Mesenchymal stem cell (in vitro differentiated cells and primary cell): Measurements from ENCODE around the gene HYAL3.
A peak's percentile ranks its signal among the peaks of the same experiment; 100 is the strongest.
"Not testable (repeated sequence)": the region's sequence is repeated elsewhere in the genome, so short reads cannot be mapped to it uniquely, and the experiment has no call there.

Source experiments
- DNase-seq: peaks from one replicate; pipeline ENCODE4 v3.0.0-alpha.2; 2013
- H2AFZ ChIP-seq: one replicate; pipeline ENCODE4 v1.6.1; 2013; ENCODE audit warnings: low read depth, mild to moderate bottlenecking, control low read depth, inconsistent platforms, low read length, moderate library complexity
- H2AK5ac ChIP-seq: 2 replicates; pipeline ENCODE4 v1.6.1; 2013; ENCODE audit warnings: low read length, moderate library complexity, mild to moderate bottlenecking, inconsistent platforms; ENCODE audit not compliant: severe bottlenecking
- H2BK120ac ChIP-seq: one replicate; pipeline ENCODE4 v1.6.1; 2013; ENCODE audit warnings: low read depth, mild to moderate bottlenecking, inconsistent platforms, low read length, moderate library complexity
- H2BK12ac ChIP-seq, 2 experiments: one replicate each; pipeline ENCODE4 v1.6.1; 2013; ENCODE audit warnings: inconsistent platforms in 2 of 2, low read length in 2 of 2, mild to moderate bottlenecking in 2 of 2, moderate library complexity in 2 of 2, control low read depth in 1 of 2
- H2BK15ac ChIP-seq: one replicate; pipeline ENCODE4 v1.6.1; 2013; ENCODE audit warnings: mild to moderate bottlenecking, low read depth, inconsistent platforms; ENCODE audit not compliant: poor library complexity, severe bottlenecking
- H2BK5ac ChIP-seq: 2 replicates; pipeline ENCODE4 v1.6.1; 2013; ENCODE audit warnings: low read depth, mild to moderate bottlenecking, low read length, control low read depth, inconsistent platforms; ENCODE audit not compliant: poor library complexity, severe bottlenecking
- H3K14ac ChIP-seq, 2 experiments: one replicate each; pipeline ENCODE4 v1.6.1; 2013; ENCODE audit warnings: inconsistent platforms in 2 of 2, low read length in 2 of 2, control low read depth in 1 of 2, mild to moderate bottlenecking in 1 of 2, moderate library complexity in 1 of 2
- H3K18ac ChIP-seq, 2 experiments: one replicate each; pipeline ENCODE4 v1.6.1; 2013; ENCODE audit warnings: inconsistent platforms in 2 of 2, low read length in 2 of 2, control low read depth in 1 of 2, low read depth in 1 of 2, mild to moderate bottlenecking in 1 of 2
- H3K23ac ChIP-seq, 2 experiments: one replicate each; pipeline ENCODE4 v1.6.1; 2013; ENCODE audit warnings: inconsistent platforms in 2 of 2, low read length in 2 of 2, mild to moderate bottlenecking in 2 of 2, moderate library complexity in 2 of 2, control low read depth in 1 of 2
- H3K27ac ChIP-seq: 2 replicates; pipeline ENCODE4 v1.5.1; 2013; ENCODE audit warnings: mild to moderate bottlenecking, moderate library complexity, low read length, control low read depth, inconsistent platforms; ENCODE audit not compliant: poor library complexity, severe bottlenecking
- H3K27me3 ChIP-seq, 2 experiments: 2 replicates each; pipeline versions ENCODE4 v1.6.1 to v1.7.0; 2013; ENCODE audit warnings: low read length in 2 of 2, mild to moderate bottlenecking in 2 of 2, moderate library complexity in 2 of 2, control low read depth in 1 of 2, inconsistent platforms in 1 of 2; ENCODE audit not compliant: control insufficient read depth in 1 of 2, insufficient read depth in 1 of 2
- H3K36me3 ChIP-seq, 2 experiments: 2 replicates each; pipeline versions ENCODE4 v1.6.1 to v1.7.0; 2013; ENCODE audit warnings: low read length in 2 of 2, control low read depth in 1 of 2, inconsistent platforms in 1 of 2, low read depth in 1 of 2, mild to moderate bottlenecking in 1 of 2; ENCODE audit not compliant: insufficient read depth in 2 of 2, control insufficient read depth in 1 of 2
- H3K4ac ChIP-seq, 2 experiments: one replicate each; pipeline ENCODE4 v1.6.1; 2013; ENCODE audit warnings: inconsistent platforms in 2 of 2, low read length in 2 of 2, mild to moderate bottlenecking in 2 of 2, moderate library complexity in 2 of 2, control low read depth in 1 of 2, low read depth in 1 of 2
- H3K4me1 ChIP-seq: 2 replicates; pipeline ENCODE4 v1.6.1; 2013; ENCODE audit warnings: low read depth, low read length, control low read depth; ENCODE audit not compliant: control insufficient read depth, insufficient read depth
- H3K4me2 ChIP-seq: 2 replicates; pipeline ENCODE4 v1.6.1; 2013; ENCODE audit warnings: low read length, mild to moderate bottlenecking, inconsistent platforms; ENCODE audit not compliant: poor library complexity, severe bottlenecking
- H3K4me3 ChIP-seq, 2 experiments: 2 replicates each; pipeline versions ENCODE4 v1.5.1 to v1.7.0; 2013; ENCODE audit warnings: low read length in 2 of 2, mild to moderate bottlenecking in 2 of 2, control low read depth in 1 of 2, low read depth in 1 of 2; ENCODE audit not compliant: insufficient read depth in 1 of 2
- H3K79me1 ChIP-seq: replicated peaks from 2 replicates; pipeline ENCODE4 v1.6.1; 2013; ENCODE audit warnings: mild to moderate bottlenecking, control low read depth, low read length, inconsistent platforms; ENCODE audit not compliant: poor library complexity, severe bottlenecking
- H3K9ac ChIP-seq: 2 replicates; pipeline ENCODE4 v1.7.0; 2013; ENCODE audit warnings: mild to moderate bottlenecking, low read length, moderate library complexity
- H3K9me3 ChIP-seq: 2 replicates; pipeline ENCODE4 v1.7.0; 2013; ENCODE audit warnings: mild to moderate bottlenecking, low read length; ENCODE audit not compliant: control insufficient read depth
- H4K8ac ChIP-seq: one replicate; pipeline ENCODE4 v1.6.1; 2013; ENCODE audit warnings: inconsistent platforms, mild to moderate bottlenecking, low read length, moderate library complexity
- H4K91ac ChIP-seq: one replicate; pipeline ENCODE4 v1.6.1; 2013; ENCODE audit warnings: mild to moderate bottlenecking, low read length, inconsistent platforms
- WGBS: methylation state at CpG from one replicate; pipeline ENCODE4 v1.1.7; 2013; ENCODE audit warnings: mixed read lengths; 5-methylcytosine and 5-hydroxymethylcytosine counted together

Gene HYAL3

GRCh38 chr3:50246517-50246954 lies 52.7 kb downstream of the HYAL3 start:
- Histone ChIP-seq H2AK5ac (peak overlapping the region; percentile 73), H3K14ac (peak overlapping the region in 1 of 2 experiments; percentile 63), H3K36me3 (peaks cover 30 to 67% of the 10 kb centered on the region in 2 experiments), H3K4me2 (peak overlapping the region; percentile 83), H3K4me1 (peaks cover 76% of the 10 kb centered on the region), H2AFZ (no peak overlapping the region), H3K79me1 (no peaks in the 10 kb centered on the region), H3K9me3 (no peaks in the 10 kb centered on the region), H2BK5ac (peak overlapping the region; percentile 77), H3K27ac (peak overlapping the region; percentile 96), H2BK15ac (peak overlapping the region; percentile 4), H3K9ac (peak overlapping the region; percentile 77), H4K8ac (peak overlapping the region; percentile 93), H3K27me3 (no peaks in the 10 kb centered on the region), H4K91ac (peak overlapping the region; percentile 91), H2BK120ac (peak overlapping the region; percentile 36), H3K18ac (peak overlapping the region; percentile 82 to 92), H3K23ac (peak overlapping the region in 1 of 2 experiments; percentile 34), H2BK12ac (peak overlapping the region in 1 of 2 experiments; percentile 61), H3K4me3 (peak overlapping the region in 1 of 2 experiments; percentile 57), H3K4ac (peak overlapping the region; percentile 39 to 70)
- peak; percentile 92 for DNase-seq
- 34% methylated on average over 8 of the region's 10 CpGs for WGBS

GRCh38 chr3:50245831-50246516 lies 53.2 kb downstream of the HYAL3 start:
- H4K91ac ChIP-seq = peak overlapping the region; percentile 93
- peak; percentile 87 for DNase-seq
- peak overlapping the region; percentile 93 for H4K8ac ChIP-seq
- H3K23ac ChIP-seq = peak overlapping the region in 1 of 2 experiments; percentile 34
- peak overlapping the region; percentile 33 to 63 for H3K4me3 ChIP-seq
- no peaks in the 10 kb centered on the region for H3K27me3 ChIP-seq
- H3K18ac ChIP-seq = peak overlapping the region; percentile 82 to 92
- peak overlapping the region; percentile 60 for H2BK15ac ChIP-seq
- peaks cover 78% of the 10 kb centered on the region for H3K4me1 ChIP-seq
- H3K14ac ChIP-seq = peak overlapping the region in 1 of 2 experiments; percentile 79
- peak overlapping the region; percentile 96 for H3K27ac ChIP-seq
- no peak overlapping the region for H2AFZ ChIP-seq
- peak overlapping the region; percentile 82 to 84 for H3K4ac ChIP-seq
- H3K79me1 ChIP-seq = no peaks in the 10 kb centered on the region
- 4% methylated on average over 19 of the region's 25 CpGs for WGBS
- H3K36me3 ChIP-seq = peaks cover 28 to 67% of the 10 kb centered on the region in 2 experiments
- peak overlapping the region; percentile 49 to 72 for H2BK12ac ChIP-seq
- peak overlapping the region; percentile 83 for H3K4me2 ChIP-seq
- no peaks in the 10 kb centered on the region for H3K9me3 ChIP-seq
- H3K9ac ChIP-seq = peak overlapping the region; percentile 77
- peak overlapping the region; percentile 97 for H2BK120ac ChIP-seq
- H2AK5ac ChIP-seq = peak overlapping the region; percentile 75
- H2BK5ac ChIP-seq = peak overlapping the region; percentile 77

- Histone ChIP-seq H3K23ac (no peak overlapping the region), H3K27me3 (no peaks in the 10 kb centered on the region), H3K4me1 (peaks cover 79% of the 10 kb centered on the region), H4K8ac (peak overlapping the region; percentile 92), H4K91ac (peak overlapping the region; percentile 93), H3K14ac (no peak overlapping the region), H2BK15ac (peak overlapping the region; percentile 60), H3K9ac (peak overlapping the region; percentile 77), H3K36me3 (peaks cover 26 to 67% of the 10 kb centered on the region in 2 experiments), H3K79me1 (no peaks in the 10 kb centered on the region), H2AK5ac (peak overlapping the region; percentile 75), H2AFZ (no peak overlapping the region), H2BK120ac (peak overlapping the region; percentile 97), H2BK12ac (peak overlapping the region; percentile 38 to 72), H2BK5ac (no peak overlapping the region), H3K27ac (peak overlapping the region; percentile 96), H3K4ac (peak overlapping the region; percentile 82 to 84), H3K18ac (peak overlapping the region in 1 of 2 experiments; percentile 80), H3K4me2 (peak overlapping the region; percentile 83), H3K4me3 (peak overlapping the region in 1 of 2 experiments; percentile 63), H3K9me3 (no peaks in the 10 kb centered on the region)
- no peak for DNase-seq
- 86% methylated on average over 16 of the region's 16 CpGs for WGBS
Measured at GRCh38 chr3:50245251-50245745, 53.9 kb downstream of the HYAL3 start.

- not testable (repeated sequence) for H2AK5ac ChIP-seq, H3K4me2 ChIP-seq, H2BK12ac ChIP-seq, H2AFZ ChIP-seq, H3K27me3 ChIP-seq, H3K14ac ChIP-seq, H2BK120ac ChIP-seq, H3K9me3 ChIP-seq, H2BK5ac ChIP-seq, H3K23ac ChIP-seq, H4K8ac ChIP-seq, H3K27ac ChIP-seq, H3K18ac ChIP-seq, H3K4ac ChIP-seq, H3K79me1 ChIP-seq, H2BK15ac ChIP-seq, H3K4me3 ChIP-seq, DNase-seq, H4K91ac ChIP-seq
- H3K36me3 ChIP-seq = peaks cover 26 to 67% of the 10 kb centered on the region in 2 experiments
- H3K9ac ChIP-seq = peak overlapping the region; percentile 33
- peaks cover 77% of the 10 kb centered on the region for H3K4me1 ChIP-seq
- 97% methylated on average over 4 of the region's 6 CpGs for WGBS
Measured at GRCh38 chr3:50244813-50245212, 54.4 kb downstream of the HYAL3 start.
